ENCODE measurements around the gene NALCN. TPM values are rescaled to one million over a fixed set of nuclear protein-coding genes. Genes with fewer than 3 reads are reported as not detected.

The NALCN gene
- total RNA-seq, 1 donor from 2014 or later: 1.1 TPM

DNA sequence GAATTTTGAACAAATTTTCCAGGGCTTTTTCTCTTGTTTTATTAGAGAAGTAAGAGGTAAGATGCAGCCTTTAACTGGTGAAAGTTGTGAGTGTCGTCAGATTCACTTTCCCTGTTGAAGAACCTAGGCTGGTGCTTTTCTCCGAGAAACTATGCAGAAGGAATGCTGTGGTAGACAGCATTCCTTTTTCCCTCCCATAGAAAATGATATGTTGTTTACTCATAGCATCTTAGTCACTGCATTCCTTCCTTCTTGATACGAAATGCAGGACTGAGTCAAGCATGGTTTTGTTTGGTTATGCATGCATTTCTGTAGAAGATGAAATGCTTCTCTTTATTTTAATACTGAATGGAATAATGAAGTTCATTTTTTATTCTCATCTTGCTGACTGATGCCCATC, 39.6 kb upstream of the NALCN start:
- no peaks in the 10 kb centered on the region for H3K36me3 Mint-ChIP-seq (ENCODE audit: low read depth, unreplicated experiment)

GRCh38 chr13:101454767-101455166, 38.5 kb upstream of the NALCN start:
- Mint-ChIP-seq H3K4me3 (ENCODE audit: unreplicated experiment) (no peak overlapping the region), H3K9me3 (ENCODE audit: unreplicated experiment) (no peaks in the 10 kb centered on the region), H3K36me3 (ENCODE audit: low read depth, unreplicated experiment) (no peaks in the 10 kb centered on the region), H3K27ac (ENCODE audit: unreplicated experiment) (peak overlapping the region; percentile 90), H3K4me1 (ENCODE audit: low read depth, unreplicated experiment) (peaks cover 46% of the 10 kb centered on the region), H3K27me3 (ENCODE audit: low read depth, unreplicated experiment) (no peaks in the 10 kb centered on the region)
- Histone ChIP-seq H3K4me1 (ENCODE audit: insufficient read depth, low read length) (peaks cover 50% of the 10 kb centered on the region), H4K20me1 (ENCODE audit: insufficient read depth, low read length) (no peaks in the 10 kb centered on the region), H3K36me3 (ENCODE audit: insufficient read depth, low read length) (no peaks in the 10 kb centered on the region), H3K4me3 (ENCODE audit: insufficient read depth, low read depth, low read length) (no peak overlapping the region), H3K9me3 (ENCODE audit: insufficient read depth, low read depth, low read length) (no peaks in the 10 kb centered on the region), H3K4me2 (ENCODE audit: low read length) (peak overlapping the region; percentile 64), H3K27ac (ENCODE audit: low read depth, low read length) (peak overlapping the region; percentile 85), H3K27me3 (ENCODE audit: insufficient read depth, low read length) (no peaks in the 10 kb centered on the region), H2AFZ (ENCODE audit: low read depth, low read length) (no peak overlapping the region), H3K9ac (ENCODE audit: low read length) (peak overlapping the region; percentile 56), H3K79me2 (ENCODE audit: insufficient read depth, low read length) (no peaks in the 10 kb centered on the region)
- no peak for FAIRE-seq
- peak; percentile 81 for DNase-seq (ENCODE audit: low read depth)
- no peak for TF ChIP-seq EZH2 (IDR thresholded peaks at IDR 0.05; ENCODE audit: insufficient read depth, low read length)
- no peak for TF ChIP-seq CTCF (IDR thresholded peaks at IDR 0.05; ENCODE audit: insufficient read depth, low read depth, low read length)

More for the DNA sequence above, 39.6 kb upstream of the NALCN start:
- Histone ChIP-seq H3K27me3 (ENCODE audit: insufficient read depth, low read length) (no peaks in the 10 kb centered on the region), H3K9ac (ENCODE audit: low read length) (peak overlapping the region; percentile 43), H3K4me3 (ENCODE audit: insufficient read depth, low read depth, low read length) (no peak overlapping the region), H2AFZ (ENCODE audit: low read depth, low read length) (no peak overlapping the region), H3K27ac (ENCODE audit: low read depth, low read length) (peak overlapping the region; percentile 85), H3K4me1 (ENCODE audit: insufficient read depth, low read length) (peaks cover 41% of the 10 kb centered on the region), H3K9me3 (ENCODE audit: insufficient read depth, low read depth, low read length) (no peaks in the 10 kb centered on the region), H4K20me1 (ENCODE audit: insufficient read depth, low read length) (no peaks in the 10 kb centered on the region), H3K4me2 (ENCODE audit: low read length) (peak overlapping the region; percentile 66), H3K79me2 (ENCODE audit: insufficient read depth, low read length) (no peaks in the 10 kb centered on the region), H3K36me3 (ENCODE audit: insufficient read depth, low read length) (no peaks in the 10 kb centered on the region)
- no peaks in the 10 kb centered on the region for H3K27me3 Mint-ChIP-seq (ENCODE audit: low read depth, unreplicated experiment)
- TF ChIP-seq CTCF (IDR thresholded peaks at IDR 0.05; ENCODE audit: insufficient read depth, low read depth, low read length) (no peak), EZH2 (IDR thresholded peaks at IDR 0.05; ENCODE audit: insufficient read depth, low read length) (no peak)
- DNase-seq (ENCODE audit: low read depth) (peak; percentile 97), FAIRE-seq (peak; percentile 100)
- H3K4me1 Mint-ChIP-seq (ENCODE audit: low read depth, unreplicated experiment): peaks cover 37% of the 10 kb centered on the region
- H3K4me3 Mint-ChIP-seq (ENCODE audit: unreplicated experiment): no peak overlapping the region
- peaks cover 5% of the 10 kb centered on the region for H3K9me3 Mint-ChIP-seq (ENCODE audit: unreplicated experiment)
- H3K27ac Mint-ChIP-seq (ENCODE audit: unreplicated experiment): peak overlapping the region; percentile 94

DNA sequence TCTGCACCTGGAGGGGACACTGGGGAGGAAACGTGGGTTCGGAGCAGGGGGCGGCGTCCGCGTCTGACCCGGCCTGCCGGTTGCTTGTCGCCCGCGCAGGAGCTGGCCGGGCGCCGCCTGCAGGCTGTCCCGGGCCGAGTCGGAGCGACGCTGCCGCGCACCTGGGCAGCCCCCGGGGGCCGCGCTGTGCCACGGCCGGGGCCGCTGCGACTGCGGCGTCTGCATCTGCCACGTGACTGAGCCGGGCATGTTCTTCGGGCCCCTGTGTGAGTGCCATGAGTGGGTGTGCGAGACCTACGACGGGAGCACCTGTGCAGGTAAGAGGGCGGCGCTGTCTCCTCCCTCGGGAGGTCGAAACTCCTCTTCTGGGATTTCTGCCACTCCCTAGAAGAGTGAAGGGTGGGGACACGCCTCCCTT, 37.5 kb upstream of the NALCN start:
- Mint-ChIP-seq H3K4me1 (ENCODE audit: low read depth, unreplicated experiment) (peaks cover 50% of the 10 kb centered on the region), H3K36me3 (ENCODE audit: low read depth, unreplicated experiment) (no peaks in the 10 kb centered on the region), H3K9me3 (ENCODE audit: unreplicated experiment) (no peaks in the 10 kb centered on the region), H3K27ac (ENCODE audit: unreplicated experiment) (no peak overlapping the region), H3K4me3 (ENCODE audit: unreplicated experiment) (no peak overlapping the region), H3K27me3 (ENCODE audit: low read depth, unreplicated experiment) (no peaks in the 10 kb centered on the region)
- Histone ChIP-seq H3K27me3 (ENCODE audit: insufficient read depth, low read length) (no peaks in the 10 kb centered on the region), H3K36me3 (ENCODE audit: insufficient read depth, low read length) (no peaks in the 10 kb centered on the region), H3K9ac (ENCODE audit: low read length) (peak overlapping the region; percentile 59), H4K20me1 (ENCODE audit: insufficient read depth, low read length) (no peaks in the 10 kb centered on the region), H3K27ac (ENCODE audit: low read depth, low read length) (peak overlapping the region; percentile 85), H3K4me2 (ENCODE audit: low read length) (peak overlapping the region; percentile 77), H3K79me2 (ENCODE audit: insufficient read depth, low read length) (no peaks in the 10 kb centered on the region), H2AFZ (ENCODE audit: low read depth, low read length) (peak overlapping the region; percentile 51), H3K4me1 (ENCODE audit: insufficient read depth, low read length) (peaks cover 53% of the 10 kb centered on the region), H3K4me3 (ENCODE audit: insufficient read depth, low read depth, low read length) (peak overlapping the region; percentile 46), H3K9me3 (ENCODE audit: insufficient read depth, low read depth, low read length) (no peaks in the 10 kb centered on the region)
- no peak for TF ChIP-seq CTCF (IDR thresholded peaks at IDR 0.05; ENCODE audit: insufficient read depth, low read depth, low read length)
- no peak for DNase-seq (ENCODE audit: low read depth)
- no peak for FAIRE-seq

All from astrocyte (in vitro differentiated cells and primary cell).